ENCODE measurements around the gene SPRN.
A peak's percentile ranks its signal among the peaks of the same experiment; 100 is the strongest.
"Not testable (repeated sequence)": the region's sequence is repeated elsewhere in the genome, so short reads cannot be mapped to it uniquely, and the experiment has no call there.

Gene SPRN

DNA sequence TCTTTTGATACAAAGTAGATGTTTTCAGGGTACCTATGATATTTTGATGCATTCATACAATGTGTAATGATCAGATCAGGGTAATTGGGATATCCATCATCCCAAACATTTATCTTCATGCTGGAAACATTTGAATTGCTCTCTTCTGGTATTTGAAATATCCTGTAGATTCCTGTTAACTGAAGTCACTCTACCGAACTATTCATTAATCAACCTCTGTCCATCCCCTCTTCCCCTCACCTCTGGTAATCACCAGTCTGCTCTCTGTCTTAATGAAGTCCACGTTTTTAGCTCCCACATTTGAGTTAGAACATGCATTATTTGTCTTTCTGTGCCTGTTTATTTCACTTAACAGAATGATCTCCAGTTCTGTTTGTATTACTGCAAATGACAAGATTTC lies 19.2 kb downstream of the SPRN start:
- DNase-seq = peak; percentile 38

DNA sequence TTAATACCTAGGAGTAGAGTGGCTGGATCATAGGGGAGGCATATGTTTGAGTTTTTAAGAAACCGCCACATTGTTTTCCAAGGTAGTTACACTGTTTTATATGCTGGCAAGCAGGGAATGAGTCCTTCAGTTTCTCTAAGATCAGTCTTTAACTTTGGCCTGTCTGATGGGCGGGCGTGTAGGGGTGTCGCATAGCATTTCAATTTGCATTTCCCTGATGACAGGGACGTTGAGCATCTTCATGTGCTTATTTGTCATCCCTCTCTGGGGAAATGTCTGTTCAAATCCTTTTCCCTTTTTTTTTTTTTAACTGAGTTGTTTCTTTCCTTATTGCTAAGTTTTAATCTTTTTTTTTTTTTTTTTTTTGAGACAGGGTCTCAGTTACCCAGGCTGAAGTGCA lies 20.6 kb downstream of the SPRN start:
- DNase-seq = no peak

DNA sequence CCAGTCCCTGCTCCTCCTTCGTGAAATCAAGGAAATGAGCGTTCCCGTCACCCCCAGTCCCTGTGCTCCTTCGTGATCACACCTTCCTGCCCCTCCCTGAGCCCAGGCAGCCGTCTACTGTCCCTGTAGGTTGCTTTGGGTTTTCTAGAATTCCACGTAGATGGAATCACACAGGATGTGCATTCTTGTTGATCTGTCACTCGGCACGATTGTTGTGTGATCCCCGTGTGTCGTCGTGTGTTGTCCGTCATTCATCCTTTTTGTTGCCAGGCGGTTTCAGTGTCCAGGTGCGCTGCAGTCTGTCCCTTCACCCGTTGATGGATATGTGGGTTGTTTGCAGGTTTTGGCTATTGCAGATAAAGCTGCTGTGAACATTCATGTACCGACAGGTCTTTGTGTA lies 21.1 kb downstream of the SPRN start:
- no peak for DNase-seq

DNA sequence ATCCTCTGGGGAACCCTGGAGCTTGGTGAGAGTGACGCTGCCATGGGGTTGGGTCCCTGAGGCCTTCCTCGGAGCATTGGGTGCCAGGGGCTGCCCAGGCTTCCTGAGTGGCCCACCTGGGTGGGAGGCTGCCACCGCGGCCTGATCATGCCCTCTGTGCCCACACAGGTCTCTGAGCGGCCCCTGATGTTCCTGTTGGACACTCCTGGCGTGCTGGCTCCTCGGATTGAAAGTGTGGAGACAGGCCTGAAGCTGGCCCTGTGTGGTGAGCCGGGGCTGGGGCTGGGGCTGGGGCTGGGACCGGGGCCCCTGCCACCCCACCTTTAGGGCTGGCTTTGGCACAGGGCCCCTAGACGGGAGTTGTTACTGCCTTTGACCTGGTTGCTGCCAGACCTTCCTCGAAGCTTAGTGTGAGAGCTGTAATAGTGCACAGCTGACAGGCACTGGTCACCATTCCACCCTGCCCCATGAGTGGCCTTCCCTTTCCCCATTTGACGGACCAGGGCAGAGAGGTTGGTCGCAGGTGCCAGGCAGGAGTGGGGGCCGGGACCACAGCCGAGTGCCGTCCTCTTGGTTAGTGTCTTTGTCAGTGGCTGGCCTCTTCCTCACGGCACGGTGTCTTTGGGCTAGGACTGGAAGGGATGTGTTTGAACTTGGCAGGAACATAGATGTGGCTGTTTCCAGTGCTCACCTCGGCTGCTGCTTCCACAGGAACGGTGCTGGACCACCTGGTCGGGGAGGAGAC lies 22.3 kb downstream of the SPRN start:
- DNase-seq = no peak

DNA sequence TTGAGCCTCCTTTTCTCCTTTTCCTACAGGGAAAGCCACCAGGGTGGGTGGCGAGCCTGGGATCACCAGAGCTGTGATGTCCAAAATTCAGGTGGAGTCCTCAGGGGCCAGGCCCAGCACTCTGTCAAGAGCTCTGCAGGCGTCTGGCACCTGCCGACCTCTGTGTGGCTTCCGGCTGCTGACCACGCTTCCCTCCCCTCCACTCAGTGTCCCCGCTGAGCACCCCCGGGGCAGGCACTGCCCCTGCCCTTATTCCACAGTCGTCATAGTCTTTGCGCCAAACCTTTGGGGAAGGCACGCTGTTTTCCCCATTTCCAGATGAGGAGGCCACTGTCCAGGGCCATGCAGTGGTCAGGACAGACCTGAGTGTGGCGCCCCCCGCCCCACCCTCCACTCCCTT lies 22.9 kb downstream of the SPRN start:
- no peak for DNase-seq

DNA sequence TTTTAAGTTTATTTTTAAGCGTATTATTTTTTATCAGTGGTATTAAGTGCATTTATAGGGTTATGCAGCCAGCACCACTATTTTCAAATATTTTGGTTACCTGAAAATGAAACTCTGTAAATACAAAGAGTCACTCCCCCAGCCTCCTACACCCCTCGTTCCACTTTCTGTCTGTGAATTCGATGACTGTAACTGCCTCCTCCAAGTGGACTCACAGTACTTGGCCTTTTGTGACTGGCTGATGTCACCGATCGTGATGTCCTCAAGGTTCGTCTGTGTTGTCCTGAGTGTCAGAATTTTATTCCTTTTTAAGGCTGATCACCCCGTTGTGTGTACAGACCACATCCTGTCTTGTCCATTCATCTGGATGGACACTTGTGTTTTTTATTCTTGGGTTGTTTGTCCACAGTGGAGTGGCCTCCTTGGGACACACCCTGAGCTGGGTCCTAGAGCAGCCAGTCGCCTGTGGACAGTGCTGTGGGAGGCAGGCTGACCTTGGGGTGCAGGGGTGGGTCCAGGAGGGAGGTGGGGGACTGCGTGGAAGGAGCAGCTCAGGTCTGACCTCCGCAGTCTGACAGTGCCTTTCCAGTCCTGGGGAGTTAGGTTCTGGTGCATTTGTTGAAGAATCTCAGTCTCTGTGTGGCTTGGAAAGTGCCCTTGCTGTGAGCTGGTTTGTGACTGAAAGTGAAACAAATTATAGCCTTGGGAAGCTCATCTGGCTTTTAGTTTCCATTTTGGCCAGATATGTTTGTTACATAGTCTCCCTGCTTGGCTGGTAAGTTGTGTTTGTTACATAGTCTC lies 23.6 kb downstream of the SPRN start:
- DNase-seq = no peak

DNA sequence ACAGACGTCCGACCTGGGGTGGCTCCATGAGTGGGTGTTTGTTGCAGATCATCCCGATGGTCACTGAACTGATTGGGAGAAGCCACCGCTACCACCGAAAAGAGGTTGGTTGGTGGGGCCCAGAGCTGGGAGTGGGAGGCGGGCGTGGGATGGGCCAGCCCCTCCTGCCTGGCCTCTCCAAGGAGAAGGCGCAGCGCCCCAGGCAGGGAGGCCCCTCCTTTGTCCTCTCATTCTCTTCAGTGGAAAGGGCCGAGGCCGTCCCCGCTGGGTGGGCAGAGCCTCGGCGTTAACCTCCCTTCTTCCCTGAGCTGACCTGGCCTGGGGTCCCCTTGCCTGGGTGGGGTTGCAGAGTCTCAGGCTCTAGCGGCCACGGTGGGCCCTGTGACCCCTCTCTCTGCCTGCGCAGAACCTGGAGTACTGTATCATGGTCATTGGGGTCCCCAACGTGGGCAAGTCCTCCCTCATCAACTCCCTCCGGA lies 25.3 kb downstream of the SPRN start:
- no peak for DNase-seq

DNA sequence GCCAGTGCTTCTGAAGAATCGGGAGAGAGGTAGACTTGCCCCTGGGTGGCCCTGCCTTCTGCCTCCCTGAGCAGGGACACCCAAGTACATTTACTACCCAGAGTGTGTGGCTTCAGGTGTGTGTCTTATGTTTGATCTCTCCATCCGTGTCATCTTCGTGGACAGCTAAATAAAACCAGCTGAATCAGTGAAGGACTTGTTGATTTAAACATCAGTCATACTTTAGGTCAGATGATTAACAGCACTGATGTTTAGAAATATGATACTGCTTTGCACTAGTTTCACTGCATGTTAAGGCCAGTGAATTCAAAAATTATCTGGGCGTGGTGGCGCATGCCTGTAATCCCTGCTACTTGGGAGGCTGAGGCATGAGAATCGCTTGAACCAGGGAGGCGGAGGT lies 26.5 kb downstream of the SPRN start:
- no peak for DNase-seq

DNA sequence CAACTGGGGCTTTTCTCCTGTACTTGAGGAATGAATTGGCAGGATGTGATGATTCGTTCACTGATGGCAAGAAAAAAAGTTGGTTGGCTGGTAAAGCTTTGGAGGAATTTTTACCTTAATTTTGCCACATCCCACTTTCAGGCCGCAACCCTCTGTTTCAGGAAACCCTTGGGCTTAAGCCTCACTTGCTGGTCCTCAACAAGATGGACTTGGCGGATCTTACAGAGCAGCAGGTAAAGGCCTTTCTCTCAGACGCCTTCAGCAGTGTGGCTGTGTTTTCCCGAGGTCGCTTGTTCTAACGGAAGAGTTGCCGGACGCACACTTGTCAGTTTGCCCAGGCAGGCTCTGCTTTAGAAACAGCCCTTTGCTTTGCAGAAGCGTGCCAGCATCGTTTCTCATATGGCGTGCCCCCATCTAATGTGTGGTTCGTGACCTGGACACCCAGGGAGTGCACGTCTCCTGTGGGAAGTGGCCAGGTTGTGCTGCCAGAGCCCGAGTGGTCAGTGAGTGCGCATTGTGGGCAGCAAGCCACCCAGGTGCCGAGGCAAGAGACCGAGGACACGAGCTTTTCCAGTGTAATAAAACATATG lies 28.3 kb downstream of the SPRN start:
- DNase-seq = no peak

DNA sequence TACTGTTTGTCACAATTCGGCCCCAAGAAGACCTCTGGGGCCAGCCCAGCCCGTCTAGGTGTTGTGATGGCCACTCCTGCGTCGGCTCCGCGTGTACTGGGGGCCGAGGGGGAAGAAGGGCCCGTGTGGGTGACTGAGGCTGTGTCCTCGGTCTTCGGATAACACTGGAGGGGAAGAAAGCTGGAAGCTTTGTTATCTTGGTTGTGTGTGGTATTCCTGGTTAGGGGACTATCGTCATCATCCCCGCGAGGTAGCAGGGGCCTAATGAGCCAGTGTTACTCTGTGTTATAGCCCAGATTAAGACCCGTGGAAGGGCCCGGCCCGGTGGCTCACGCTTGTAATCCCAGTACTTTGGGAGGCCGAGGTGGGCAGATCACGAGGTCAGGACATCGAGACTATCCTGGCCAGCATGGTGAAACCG lies 29.6 kb downstream of the SPRN start:
- DNase-seq = no peak

DNA sequence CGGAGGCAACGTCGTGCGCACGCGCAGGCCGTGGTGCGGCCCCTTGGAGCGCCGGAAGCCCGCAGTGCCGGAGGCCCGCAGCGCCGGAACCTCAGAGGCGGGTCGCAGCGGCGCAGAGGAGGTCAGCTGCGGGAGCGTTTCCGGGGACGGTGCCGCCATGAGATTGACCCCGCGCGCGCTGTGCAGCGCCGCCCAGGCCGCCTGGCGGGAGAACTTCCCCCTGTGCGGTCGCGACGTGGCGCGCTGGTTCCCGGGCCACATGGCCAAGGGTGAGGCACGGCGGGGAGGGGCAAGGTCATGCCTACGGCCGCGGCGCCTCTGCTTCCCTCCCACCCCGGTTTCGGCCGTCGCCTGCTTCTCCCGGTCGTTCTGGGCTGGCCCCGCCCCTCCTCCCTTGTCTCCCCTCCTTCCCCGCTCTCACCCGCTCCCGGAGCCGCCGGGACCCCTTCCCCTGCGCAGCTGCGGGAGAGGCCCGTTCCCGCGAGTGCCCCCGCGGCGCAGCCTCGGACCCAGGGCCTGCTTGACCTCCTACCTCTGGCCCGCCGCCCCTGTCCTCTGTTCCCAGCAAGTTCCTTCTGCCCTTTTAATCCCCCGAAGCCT lies 30.3 kb downstream of the SPRN start, which contains the start of gene MTG1:
MTG1 (plus strand) TSS at position 94 of the 600 bp plus-strand sequence; CDS start at position 158, 64 bp downstream.
- peak; percentile 91 for DNase-seq

DNA sequence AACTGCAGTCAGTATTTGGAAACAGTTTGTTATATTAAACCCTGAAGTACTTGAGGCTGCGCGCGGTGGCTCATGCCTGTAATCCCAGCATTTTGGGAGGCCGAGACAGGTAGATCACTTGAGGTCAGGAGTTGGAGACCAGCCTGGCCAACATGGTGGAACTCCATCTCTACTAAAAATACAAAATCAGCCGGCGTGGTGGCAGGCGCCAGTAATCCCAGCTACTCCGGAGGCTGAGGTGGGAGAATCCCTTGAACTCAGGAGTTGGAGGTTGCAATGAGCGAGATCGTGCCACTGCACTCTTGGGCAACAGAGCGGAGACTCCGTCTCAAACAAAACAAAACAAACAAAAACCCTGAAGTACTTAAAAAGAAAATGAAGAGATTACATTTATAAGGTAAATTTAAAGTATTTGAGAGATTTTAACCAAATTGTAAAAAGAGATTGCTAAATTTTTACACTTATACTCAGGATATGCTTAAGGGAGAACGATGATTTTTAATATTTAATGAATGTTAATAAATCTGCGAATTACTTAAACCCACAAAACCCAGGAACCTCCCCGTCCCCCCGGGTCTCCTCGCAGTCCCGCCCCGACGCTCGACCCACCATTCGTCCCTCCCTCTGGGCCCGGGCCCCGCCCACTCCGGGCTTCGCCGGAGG lies 30.9 kb downstream of the SPRN start:
- no peak for DNase-seq

DNA sequence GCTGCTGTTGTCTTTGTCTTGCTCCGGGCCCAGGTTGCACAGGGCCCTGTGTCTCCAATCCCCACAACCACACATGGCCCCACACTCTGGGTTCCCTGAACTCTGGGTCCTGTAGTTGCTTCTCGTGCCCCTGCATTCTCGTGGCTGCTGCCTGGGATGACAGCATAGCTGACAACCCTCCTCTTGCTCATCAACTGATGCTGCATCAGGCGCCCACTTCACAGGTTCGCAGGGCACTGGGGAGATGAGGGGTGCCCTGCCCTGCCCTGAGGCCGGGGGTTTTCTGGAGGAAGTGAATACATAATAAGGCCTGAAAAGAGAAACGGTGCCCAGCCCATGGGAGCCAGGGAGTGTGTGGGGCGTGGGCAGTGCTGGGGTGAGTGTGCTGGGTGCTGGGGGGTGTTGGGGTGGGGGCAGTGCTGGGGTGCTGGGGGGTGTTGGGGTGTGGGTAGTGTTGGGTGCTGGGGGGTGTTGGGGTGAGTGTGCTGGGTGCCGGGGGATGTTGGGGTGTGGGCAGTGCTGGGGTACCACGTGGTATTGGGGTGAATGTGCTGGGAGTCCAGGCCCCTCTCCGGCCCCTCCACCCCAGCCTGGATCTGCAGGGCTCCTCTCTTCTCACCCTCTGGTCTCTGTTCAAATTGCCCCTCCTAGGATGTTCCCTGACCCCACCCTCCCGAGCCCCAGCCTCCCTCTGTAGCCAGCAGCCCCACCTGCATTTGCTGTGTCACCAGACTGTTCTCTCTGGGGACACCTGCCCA lies 32.5 kb downstream of the SPRN start:
- no peak for DNase-seq

DNA sequence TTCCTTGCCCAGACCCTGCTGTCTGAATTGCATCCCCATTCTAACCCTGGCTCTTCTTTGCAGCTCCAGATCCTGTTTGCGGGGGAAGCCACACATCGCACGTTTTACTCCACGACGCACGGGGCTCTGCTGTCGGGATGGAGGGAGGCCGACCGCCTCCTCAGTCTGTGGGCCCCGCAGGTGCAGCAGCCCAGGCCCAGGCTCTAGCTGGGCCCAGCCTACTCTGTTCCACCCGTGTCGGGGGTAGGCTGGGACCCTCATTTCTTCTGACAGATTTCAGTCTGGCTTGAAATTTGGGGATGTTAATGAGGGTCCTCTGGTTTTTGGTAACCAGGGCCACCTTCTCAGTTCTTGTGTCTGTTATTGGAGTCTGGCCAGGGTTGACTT lies 33.2 kb downstream of the SPRN start:
- no peak for DNase-seq

DNA sequence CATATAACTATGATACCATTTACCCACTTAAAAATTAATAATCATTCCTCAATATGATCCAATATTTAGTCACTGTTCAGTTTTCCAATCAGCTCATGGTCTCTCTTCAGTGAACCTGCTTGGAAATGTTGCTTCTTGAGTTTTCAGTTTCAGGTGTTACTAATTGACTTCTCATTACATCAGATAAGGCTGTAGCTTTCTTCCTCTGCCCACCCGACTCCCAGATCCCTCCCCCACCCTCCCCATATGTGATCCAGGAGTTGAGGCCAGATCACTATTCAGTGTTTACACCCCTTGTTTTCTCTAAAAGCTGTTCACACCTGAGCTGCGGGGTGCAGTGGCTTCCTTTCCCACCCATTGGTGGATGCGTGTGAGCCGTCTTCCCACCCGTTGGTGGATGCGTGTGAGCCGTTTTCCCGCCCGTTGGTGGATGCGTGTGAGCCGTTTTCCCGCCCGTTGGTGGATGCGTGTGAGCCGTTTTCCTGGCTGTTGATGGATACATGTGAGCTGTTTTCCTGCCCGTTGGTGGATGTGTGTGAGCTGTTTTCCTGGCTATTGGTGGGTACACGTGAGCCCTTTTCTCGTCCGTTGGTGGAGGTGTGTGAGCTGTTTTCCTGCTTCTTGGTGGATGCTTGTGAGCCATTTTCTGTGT lies 33.7 kb downstream of the SPRN start:
- DNase-seq = no peak

DNA sequence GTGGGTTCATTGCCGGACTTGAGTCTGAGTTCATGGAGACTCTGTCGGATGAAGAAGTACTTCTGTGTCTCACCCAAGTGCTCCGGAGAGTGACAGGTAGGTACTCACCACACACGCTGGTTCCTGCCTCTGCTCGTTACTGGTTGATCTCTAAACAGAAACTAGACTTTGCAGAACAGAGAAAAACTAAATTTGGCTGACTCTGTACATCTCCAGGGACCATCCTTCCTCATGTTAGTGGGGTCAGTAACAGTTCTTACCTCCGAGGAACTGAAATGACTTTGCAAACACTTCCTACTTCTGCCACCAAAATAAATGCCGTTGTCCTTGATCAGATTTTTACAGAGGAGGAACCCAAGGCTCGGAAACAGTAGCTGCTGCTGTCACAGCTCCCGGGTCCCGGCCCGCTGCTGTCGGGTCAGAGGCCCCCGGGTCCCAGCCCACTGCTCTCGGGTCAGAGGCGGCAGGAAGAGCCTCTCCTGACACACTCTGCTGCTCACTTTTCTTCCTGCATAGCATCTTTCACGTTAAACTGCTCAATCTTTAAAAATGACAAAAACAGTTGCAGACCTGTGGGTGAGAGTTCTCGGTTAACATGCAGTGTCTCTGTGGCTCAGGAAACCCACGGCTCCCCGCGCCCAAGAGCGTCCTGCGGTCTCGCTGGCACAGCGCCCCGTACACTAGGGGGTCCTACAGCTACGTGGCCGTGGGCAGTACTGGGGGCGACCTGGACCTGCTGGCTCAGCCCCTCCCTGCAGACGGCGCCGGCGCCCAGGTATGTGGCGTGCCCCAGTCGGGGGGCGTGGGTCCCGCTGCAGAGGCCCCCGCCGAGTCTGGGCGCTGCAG lies 35.2 kb downstream of the SPRN start:
- DNase-seq = no peak

DNA sequence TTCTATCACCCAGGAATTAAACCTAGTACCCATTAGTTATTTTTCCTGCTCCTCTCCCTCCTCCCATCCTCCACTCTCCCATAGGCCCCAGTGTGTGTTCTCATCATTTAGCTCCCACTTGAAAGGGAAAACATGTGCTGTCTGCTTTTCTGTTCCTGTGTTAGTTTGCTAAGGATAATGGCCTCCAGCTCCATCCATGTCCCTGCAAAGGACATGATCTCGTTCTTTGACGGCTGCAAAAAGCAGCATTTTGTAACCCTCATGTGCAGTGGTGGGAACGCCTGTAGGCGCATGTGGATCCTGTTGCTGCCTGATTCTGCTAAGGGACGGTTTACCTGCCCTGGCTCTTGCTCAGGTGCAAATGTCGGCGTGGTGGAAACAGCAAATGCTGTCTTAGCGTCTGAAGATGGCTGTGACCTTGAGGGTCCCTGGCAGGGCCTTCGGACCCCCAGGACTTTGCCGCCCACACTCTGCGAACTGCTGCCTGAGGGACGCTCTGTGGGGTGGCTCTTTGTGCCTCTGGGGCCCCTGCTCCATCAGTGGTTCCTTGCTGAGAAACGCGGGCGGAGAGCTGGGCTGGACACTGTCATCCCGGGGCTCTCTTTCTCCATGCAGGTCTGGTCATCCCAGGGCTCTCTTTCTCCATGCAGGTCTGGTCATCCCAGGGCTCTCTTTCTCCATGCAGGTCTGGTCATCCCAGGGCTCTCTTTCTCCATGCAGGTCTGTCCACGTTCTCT lies 36.0 kb downstream of the SPRN start:
- no peak for DNase-seq

DNA sequence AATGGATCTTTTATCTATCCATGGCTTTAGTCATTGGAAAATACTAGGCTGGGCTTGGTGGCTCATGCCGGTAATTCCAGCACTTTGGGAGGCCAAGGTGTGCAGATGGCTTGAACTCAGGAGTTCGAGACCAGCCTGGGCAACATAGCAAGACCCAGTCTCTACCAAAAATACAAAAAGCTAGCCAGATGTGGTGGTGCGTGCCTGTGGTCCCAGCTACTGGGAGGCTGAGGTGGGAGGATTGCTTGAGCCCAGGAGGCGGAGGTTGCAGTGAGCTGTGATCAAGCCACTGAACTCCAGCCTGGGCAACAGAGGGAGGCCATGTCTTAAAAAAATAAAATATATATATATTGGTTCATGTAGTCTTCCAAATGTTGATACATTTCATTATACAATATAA lies 37.5 kb downstream of the SPRN start:
- DNase-seq = not testable (repeated sequence)

DNA sequence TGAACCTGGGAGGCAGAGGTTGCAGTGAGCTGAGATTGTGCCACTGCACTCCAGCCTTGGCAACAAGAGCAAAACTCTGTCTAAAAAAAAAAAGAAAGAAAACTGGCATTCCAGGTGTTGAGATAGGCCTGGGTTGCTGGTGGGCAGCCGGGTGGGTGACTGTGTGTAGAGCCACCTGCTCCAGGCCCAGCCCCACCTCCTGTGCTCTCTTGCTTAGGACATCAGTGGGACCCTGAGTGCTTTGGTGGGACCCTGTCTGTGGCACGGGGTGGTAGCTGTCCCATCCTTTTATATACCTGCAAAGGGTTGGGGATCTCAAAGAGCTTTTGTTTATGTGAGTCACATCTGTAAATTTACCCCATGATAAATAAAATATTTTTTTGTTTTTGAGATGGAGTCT lies 39.2 kb downstream of the SPRN start:
- no peak for DNase-seq

DNA sequence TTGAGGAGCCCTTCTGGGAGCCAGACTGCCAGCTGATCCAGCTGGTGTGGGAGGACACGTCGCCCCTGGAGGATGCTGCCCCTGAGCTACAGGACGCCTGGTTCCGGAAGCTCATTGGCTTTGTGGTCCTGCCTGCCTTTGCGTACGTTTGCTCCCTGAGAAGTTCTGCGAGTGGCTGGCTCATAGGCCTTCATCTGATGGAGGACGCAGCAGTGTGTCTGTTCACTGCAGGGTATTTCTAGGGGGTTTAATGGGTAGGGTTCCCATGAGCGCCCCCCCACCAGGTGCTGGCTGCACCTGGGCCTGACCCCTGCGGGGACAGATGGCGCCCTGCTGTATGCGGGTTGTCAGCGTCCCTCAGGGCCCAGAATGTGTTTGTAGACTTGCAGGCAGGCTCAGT lies 40.4 kb downstream of the SPRN start:
- no peak for DNase-seq
